Ectodermal cell (in vitro differentiated cells): ENCODE measurements around the gene PCBP3. TPM values are rescaled to one million over a fixed set of nuclear protein-coding genes. Genes with fewer than 3 reads are reported as not detected.

ENCODE experiments used
- H3K27ac ChIP-seq: 2 replicates; pipeline ENCODE4 v1.7.0; 2013; ENCODE audit warnings: mild to moderate bottlenecking, low read depth, low read length; ENCODE audit not compliant: insufficient read depth, poor library complexity, severe bottlenecking
- H3K27me3 ChIP-seq: 2 replicates; pipeline ENCODE4 v1.7.0; 2013; ENCODE audit warnings: mild to moderate bottlenecking, low read length; ENCODE audit not compliant: insufficient read depth, control insufficient read depth, poor library complexity, severe bottlenecking
- H3K36me3 ChIP-seq: one replicate; pipeline ENCODE4 v1.7.0; 2013; ENCODE audit warnings: low read length; ENCODE audit not compliant: control insufficient read depth, insufficient read depth
- H3K4me1 ChIP-seq: one replicate; pipeline ENCODE4 v1.7.0; 2013; ENCODE audit warnings: low read length; ENCODE audit not compliant: control insufficient read depth, insufficient read depth
- H3K4me3 ChIP-seq: 2 replicates; pipeline ENCODE4 v1.7.0; 2013; ENCODE audit warnings: low read depth, low read length, control low read depth; ENCODE audit not compliant: insufficient read depth
- H3K9me3 ChIP-seq: 2 replicates; pipeline ENCODE4 v1.7.0; 2013; ENCODE audit warnings: mild to moderate bottlenecking, low read length, moderate library complexity; ENCODE audit not compliant: control insufficient read depth
- WGBS, 2 experiments: methylation state at CpG; one replicate each; pipeline ENCODE4 v1.1.7; 2013; ENCODE audit warnings: missing lambda C conversion rate in 2 of 2; 5-methylcytosine and 5-hydroxymethylcytosine counted together
- polyA plus RNA-seq, 4 experiments: library from polyadenylated mRNA; stranded (reverse); fragments of 50-300 nt; gene quantifications; one replicate each; pipeline ENCODE4 v1.2.3, GENCODE V29; 2013

Gene PCBP3
- 5.0 TPM for polyA plus RNA-seq (2013, experiment 1 of 4)
- polyA plus RNA-seq (2013, experiment 2 of 4) = 7.4 TPM
- 6.4 TPM for polyA plus RNA-seq (2013, experiment 3 of 4)
- 6.4 TPM for polyA plus RNA-seq (2013, experiment 4 of 4)

DNA sequence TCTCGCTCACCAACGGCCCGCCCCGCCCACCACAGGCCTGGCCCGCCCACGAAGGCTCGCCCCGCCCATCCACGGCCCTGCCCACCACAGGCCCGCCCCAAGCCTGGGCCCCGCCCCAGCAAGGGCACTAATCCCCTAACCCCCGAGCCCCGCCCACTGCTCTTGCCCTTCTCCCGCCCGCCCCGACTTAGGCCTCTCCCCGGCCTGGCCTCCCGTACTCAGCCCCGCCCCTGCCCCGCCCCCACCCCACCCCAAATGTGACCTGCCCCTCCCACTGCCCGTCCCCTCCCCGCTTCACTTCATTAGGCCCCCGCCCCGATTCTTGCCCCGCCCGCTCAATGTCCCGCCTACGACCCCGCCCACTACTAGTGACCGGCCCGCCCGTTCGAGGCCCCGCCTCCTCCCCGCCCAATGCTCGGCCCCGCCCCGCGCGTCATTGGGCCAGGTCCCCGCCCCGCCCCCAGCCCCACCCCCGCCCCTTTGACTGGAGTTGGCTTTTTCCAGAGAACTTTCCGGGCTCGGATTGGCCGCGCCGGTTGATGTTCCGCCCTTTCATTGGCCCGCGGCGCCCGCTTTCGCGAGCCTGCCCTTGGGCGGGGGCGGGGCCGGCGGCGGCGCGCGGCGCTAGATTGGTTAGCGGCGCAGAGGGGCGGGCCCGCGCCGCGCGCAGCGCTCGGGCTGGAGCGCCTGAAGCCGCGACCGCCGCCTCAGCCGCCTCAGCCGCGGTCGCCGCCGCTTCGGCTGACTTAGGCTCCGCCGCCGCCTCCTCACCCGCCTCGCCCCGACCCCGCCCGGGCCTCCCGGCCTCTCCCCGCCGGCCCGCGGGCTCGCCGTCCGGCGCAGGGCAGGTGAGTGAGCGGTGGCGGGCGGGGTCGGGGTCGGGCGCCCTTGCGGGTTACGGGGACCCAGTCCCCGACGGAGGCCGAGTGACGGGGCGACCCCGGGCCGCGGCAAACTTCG lies at the start of gene PCBP3:
Gene PCBP3, plus strand, starts transcription at position 705 of the 960 bp plus-strand sequence. CDS start 206,361 bp downstream, outside the sequence.
- no peak within 1 kb of the TSS for H3K27ac ChIP-seq
- H3K27me3 ChIP-seq = peaks cover 56% of the 10 kb centered on the region

DNA sequence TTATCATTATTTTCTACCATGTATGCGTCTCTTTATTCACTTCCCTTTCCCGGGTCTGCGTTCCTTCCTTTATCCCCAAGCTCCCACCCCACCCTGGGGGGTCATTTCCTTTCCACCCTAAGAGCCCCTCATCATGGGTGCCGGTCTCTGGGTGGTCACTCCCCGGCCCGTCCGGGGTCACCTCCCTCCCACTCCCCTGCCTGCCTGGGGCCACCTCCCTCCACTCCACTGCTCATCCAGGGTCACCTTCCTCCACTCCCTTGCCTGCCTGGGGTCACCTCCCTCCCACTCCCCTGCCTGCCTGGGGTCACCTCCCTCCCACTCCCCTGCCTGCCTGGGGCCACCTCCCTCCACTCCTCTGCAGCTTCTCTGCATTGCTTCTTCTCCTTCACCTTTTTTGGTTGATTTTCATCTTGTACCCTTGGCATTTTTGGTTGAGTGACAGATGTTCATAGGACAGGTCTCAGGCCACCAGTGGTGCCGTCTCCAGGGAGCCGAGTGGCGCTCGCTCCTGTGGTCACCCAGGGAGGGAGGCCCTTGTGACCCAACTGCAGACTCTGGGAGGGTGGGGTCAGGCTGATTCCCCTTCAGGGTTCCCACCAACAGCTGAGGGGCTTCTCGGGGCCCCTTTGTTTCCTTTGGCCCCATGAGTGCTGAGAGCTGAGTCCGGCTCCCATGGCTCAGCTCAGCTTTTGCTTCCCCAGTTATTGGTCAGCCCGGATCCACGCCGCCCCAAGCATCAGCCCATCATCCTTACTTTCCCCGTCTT lies 48.6 kb upstream of the PCBP3 start:
- no peaks in the 10 kb centered on the region for H3K4me1 ChIP-seq
- WGBS, 2 experiments = 92 to 94% methylated on average over 17 of the region's 17 CpGs

More for the DNA sequence above, at the start of gene PCBP3:
- peaks cover 12% of the 10 kb centered on the region for H3K4me1 ChIP-seq
- no peaks in the 10 kb centered on the region for H3K36me3 ChIP-seq
- peak within 1 kb of the TSS; percentile 48 for H3K4me3 ChIP-seq
- H3K9me3 ChIP-seq = no peaks in the 10 kb centered on the region
- WGBS, 2 experiments = 0% methylated on average over 110 to 120 of the region's 120 CpGs

DNA sequence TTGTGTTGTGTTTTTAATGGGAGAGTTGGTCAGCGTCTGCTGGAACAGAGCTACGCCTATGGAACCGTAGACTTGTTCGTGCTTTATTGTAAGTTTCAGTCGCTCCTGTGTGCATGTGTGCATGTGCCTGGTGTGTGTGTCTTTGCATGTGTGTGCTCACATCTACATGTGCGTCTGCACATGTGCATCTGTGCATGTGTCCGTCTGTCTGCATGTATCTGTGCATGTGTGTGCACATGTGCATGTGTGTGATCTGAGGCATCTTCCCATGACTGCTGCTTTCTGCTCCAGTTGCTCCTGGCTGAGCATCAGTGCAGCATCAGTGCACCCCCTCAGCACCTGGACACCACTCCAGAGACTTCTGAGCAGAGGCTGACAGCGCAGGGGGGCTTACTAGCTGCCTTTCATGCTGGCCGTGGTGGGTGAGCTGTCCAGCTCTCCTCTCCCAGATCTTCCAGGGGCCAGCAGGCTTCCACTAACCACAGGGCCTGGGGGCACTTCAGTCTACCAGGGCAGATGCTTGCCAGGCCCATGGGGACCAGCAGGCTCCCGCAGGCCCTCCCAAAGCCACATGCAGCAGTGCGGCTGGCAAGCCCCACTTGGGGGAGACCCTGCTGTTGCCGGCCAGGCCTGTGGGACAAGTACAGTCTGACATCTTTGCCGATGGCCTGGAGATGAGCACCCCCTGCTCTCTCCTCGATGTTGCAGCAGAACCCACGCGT lies 47.8 kb upstream of the PCBP3 start:
- no peaks in the 10 kb centered on the region for H3K4me1 ChIP-seq
- WGBS, 2 experiments = 94% methylated on average over 16 of the region's 16 CpGs
- no peak overlapping the region for H3K4me3 ChIP-seq
- H3K27ac ChIP-seq = no peak overlapping the region
- no peaks in the 10 kb centered on the region for H3K36me3 ChIP-seq
- H3K9me3 ChIP-seq = no peaks in the 10 kb centered on the region
- peaks cover 12% of the 10 kb centered on the region for H3K27me3 ChIP-seq

More for the DNA sequence above, 48.6 kb upstream of the PCBP3 start:
- H3K27me3 ChIP-seq = peaks cover 17% of the 10 kb centered on the region
- no peak overlapping the region for H3K4me3 ChIP-seq
- no peak overlapping the region for H3K27ac ChIP-seq
- no peaks in the 10 kb centered on the region for H3K36me3 ChIP-seq
- H3K9me3 ChIP-seq = no peaks in the 10 kb centered on the region

DNA sequence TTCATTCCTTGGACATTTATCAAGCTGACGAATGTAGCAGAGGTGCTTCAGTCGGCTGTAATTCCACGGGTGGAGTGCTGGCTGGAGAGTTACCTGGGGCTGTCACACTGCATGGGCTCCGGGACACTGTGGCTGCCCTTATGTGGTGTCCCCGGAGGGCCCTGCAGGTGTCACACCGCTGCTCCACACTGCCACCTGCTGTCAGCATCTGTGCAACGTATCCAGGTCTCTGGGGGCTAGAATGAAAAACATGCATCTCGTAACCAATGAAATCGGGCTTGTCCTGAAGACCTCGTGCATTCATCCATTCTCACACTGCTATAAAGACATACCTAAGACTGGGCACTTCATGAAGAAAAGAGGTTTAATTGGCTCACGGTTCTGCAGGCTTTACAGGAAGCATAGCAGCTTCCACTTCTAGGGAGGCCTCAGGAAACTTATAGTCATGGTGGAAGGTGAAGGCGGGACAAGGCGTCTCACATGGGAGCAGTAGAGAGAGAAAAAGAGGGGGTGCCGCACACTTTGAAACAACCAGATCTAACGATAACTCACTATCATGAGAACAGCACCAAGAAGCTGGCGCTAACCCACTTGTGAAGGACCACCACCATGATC lies 46.7 kb upstream of the PCBP3 start:
- Histone ChIP-seq H3K4me3 (no peak overlapping the region), H3K9me3 (no peaks in the 10 kb centered on the region), H3K4me1 (no peaks in the 10 kb centered on the region), H3K27me3 (peaks cover 3% of the 10 kb centered on the region), H3K27ac (no peak overlapping the region), H3K36me3 (no peaks in the 10 kb centered on the region)
- WGBS, 2 experiments = 49 to 50% methylated on average over 16 of the region's 16 CpGs

DNA sequence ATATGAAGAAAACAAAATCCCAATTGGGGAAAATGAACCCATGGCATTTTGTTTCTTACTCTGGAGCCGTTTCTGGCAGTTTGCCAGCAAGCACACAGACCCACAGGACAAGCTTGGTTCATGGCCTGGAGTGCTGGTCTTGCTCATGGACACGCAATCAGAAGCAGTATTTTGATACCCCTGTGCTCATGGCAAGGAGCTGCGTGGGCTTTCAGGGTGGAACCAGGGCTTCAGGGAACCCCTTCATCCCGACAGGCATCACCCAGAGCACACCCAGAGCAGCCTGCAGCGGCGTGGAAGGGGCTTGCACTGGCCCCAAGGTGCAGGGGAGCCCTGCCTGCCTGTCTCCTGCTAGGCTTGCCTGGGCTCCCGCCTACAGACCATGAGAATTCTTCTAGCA lies 45.4 kb upstream of the PCBP3 start:
- H3K4me3 ChIP-seq = no peak overlapping the region
- H3K27me3 ChIP-seq = no peaks in the 10 kb centered on the region
- 90% methylated on average over 7 of the region's 7 CpGs for WGBS, 2 experiments
- no peaks in the 10 kb centered on the region for H3K4me1 ChIP-seq
- H3K36me3 ChIP-seq = no peaks in the 10 kb centered on the region
- H3K9me3 ChIP-seq = no peaks in the 10 kb centered on the region
- no peak overlapping the region for H3K27ac ChIP-seq

DNA sequence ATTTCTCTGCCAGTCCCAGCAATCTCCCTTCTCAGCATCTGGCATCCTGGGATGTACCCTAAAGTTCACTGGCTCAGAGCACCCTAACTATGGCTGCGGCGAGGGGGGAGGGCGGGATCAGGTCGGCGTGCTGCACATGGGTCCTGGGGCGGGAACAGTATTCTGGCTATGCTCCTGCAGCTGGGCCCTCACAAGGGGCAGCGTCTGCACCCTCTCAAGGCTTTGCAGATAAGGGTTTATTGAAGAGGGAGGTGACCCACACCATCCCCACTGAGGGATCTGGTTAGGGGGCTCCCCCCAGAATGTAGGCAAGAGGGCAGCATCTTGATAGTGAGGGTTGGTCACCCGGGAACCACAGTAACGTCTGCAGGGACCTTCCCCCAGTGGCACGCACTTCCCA lies 44.9 kb upstream of the PCBP3 start:
- H3K9me3 ChIP-seq = no peaks in the 10 kb centered on the region
- H3K36me3 ChIP-seq = no peaks in the 10 kb centered on the region
- H3K4me1 ChIP-seq = no peaks in the 10 kb centered on the region
- no peak overlapping the region for H3K4me3 ChIP-seq
- no peaks in the 10 kb centered on the region for H3K27me3 ChIP-seq
- 93% methylated on average over 10 of the region's 10 CpGs for WGBS, 2 experiments
- no peak overlapping the region for H3K27ac ChIP-seq

DNA sequence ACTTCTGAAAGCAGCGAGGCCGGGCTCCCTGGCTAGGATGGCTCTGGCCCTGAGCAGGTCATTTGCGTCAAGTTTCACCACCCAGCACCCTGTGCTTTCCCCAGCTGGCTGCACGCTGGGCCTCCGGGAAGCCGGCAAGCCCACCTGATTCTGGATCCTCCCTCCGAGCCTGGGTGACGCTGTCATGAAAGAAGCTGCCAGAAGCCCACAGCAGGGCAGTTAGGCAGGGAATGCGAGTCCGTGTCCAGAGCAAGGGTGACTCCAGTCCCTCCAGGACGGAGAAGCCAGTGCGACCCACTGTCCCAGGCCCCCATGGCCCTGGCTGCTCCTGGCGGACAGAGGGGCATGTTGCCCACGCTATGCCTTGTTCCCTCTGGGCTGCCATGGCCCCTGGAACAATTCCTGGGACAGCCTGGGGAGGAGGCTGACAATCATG lies 44.4 kb upstream of the PCBP3 start:
- no peak overlapping the region for H3K27ac ChIP-seq
- H3K27me3 ChIP-seq = no peaks in the 10 kb centered on the region
- no peaks in the 10 kb centered on the region for H3K36me3 ChIP-seq
- 92 to 94% methylated on average over 14 of the region's 14 CpGs for WGBS, 2 experiments
- no peaks in the 10 kb centered on the region for H3K9me3 ChIP-seq
- H3K4me3 ChIP-seq = no peak overlapping the region
- no peaks in the 10 kb centered on the region for H3K4me1 ChIP-seq

DNA sequence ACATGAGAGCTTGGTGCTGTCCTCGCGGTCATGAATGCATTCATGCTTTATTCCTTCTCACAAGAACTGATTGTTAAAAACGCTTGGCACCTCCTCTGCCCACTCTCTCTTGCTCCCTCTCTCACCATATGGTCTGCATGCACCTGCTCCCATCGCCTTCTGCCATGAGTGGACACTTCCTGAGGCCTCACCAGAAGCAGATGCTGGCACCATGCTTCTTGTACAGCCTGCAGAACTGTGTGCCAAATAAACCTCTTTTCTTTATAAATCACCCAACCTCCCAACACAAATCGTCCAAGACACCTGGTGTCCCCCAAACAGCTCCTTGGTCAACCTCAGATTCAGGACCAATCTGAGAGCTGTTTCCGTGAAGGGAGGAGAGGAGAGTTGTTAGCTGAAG lies 43.3 kb upstream of the PCBP3 start:
- Histone ChIP-seq H3K27me3 (no peaks in the 10 kb centered on the region), H3K36me3 (no peaks in the 10 kb centered on the region), H3K9me3 (no peaks in the 10 kb centered on the region), H3K4me3 (no peak overlapping the region), H3K27ac (no peak overlapping the region), H3K4me1 (no peaks in the 10 kb centered on the region)
- WGBS, 2 experiments = 80 to 81% methylated on average over 6 of the region's 6 CpGs

DNA sequence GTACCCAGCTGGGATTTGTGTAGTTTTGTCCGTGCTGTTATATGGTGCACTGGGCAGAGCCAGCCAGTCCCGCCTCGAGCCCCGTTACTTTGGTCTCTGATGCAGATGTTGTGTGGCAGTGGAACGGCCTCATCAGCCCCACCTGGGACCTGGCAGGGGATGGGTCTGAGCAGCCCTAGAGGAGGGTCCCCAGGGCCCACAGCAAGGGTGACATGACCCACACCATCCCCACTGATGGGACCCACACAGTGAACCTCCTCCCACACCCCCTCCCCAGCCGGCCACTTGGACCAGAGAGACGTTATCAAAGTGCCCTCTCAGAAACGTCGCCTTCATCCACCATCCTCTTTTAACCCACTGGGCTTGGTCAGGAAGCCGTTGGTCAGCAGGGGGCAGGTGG lies 42.0 kb upstream of the PCBP3 start:
- no peak overlapping the region for H3K27ac ChIP-seq
- H3K4me3 ChIP-seq = no peak overlapping the region
- H3K9me3 ChIP-seq = no peaks in the 10 kb centered on the region
- no peaks in the 10 kb centered on the region for H3K36me3 ChIP-seq
- H3K4me1 ChIP-seq = no peaks in the 10 kb centered on the region
- no peaks in the 10 kb centered on the region for H3K27me3 ChIP-seq
- 89% methylated on average over 10 of the region's 10 CpGs for WGBS, 2 experiments
